Fibroblast of lung (primary cell): ENCODE results near the gene KCTD14. TPM values are rescaled to one million over a fixed set of nuclear protein-coding genes. Genes with fewer than 3 reads are reported as not detected.

Experiments
- DNase-seq, 2 donors: peaks; one replicate each; pipeline versions ENCODE4 v3.0.0 to v3.0.0-alpha.2; 2010; ENCODE audit warnings: low read depth in 2 of 2
- H2AFZ ChIP-seq: 2 replicates; pipeline ENCODE4 v1.5.1; 2012; ENCODE audit warnings: low read length, control low read depth, inconsistent platforms
- H3K27ac ChIP-seq: 2 replicates; pipeline ENCODE4 v1.5.1; 2011; ENCODE audit warnings: low read length, control low read depth; ENCODE audit not compliant: insufficient read depth
- H3K27me3 ChIP-seq: 2 replicates; pipeline ENCODE4 v1.5.1; 2011; ENCODE audit warnings: mild to moderate bottlenecking, low read length; ENCODE audit not compliant: control insufficient read depth, insufficient read depth
- H3K36me3 ChIP-seq: 2 replicates; pipeline ENCODE4 v1.5.1; 2011; ENCODE audit warnings: low read length; ENCODE audit not compliant: control insufficient read depth, insufficient read depth
- H3K4me1 ChIP-seq: 2 replicates; pipeline ENCODE4 v1.5.1; 2011; ENCODE audit warnings: low read length; ENCODE audit not compliant: control insufficient read depth, insufficient read depth; ENCODE audit errors: extremely low read depth
- H3K4me2 ChIP-seq: 2 replicates; pipeline ENCODE4 v1.5.1; 2011; ENCODE audit warnings: low read length, control low read depth; ENCODE audit not compliant: insufficient read depth; ENCODE audit errors: extremely low read depth
- H3K4me3 ChIP-seq, 4 experiments: fragments of 200-600 bp in 1 of 4; sonication (generic) in 1 of 4; replicated peaks in 1 of 4; 2 replicates each; pipeline ENCODE4 v1.5.1; 2011 to 2016; ENCODE audit warnings: low read length in 4 of 4, low read depth in 3 of 4, mild to moderate bottlenecking in 3 of 4, control low read depth in 2 of 4, inconsistent platforms in 1 of 4, mixed read lengths in 1 of 4; ENCODE audit not compliant: insufficient read depth in 1 of 4; ENCODE audit errors: control extremely low read depth in 1 of 4
- H3K79me2 ChIP-seq: 2 replicates; pipeline ENCODE4 v1.5.1; 2012; ENCODE audit warnings: mild to moderate bottlenecking, low read length, inconsistent platforms; ENCODE audit not compliant: control insufficient read depth, insufficient read depth
- H3K9ac ChIP-seq: 2 replicates; pipeline ENCODE4 v1.5.1; 2011; ENCODE audit warnings: mild to moderate bottlenecking, low read length, control low read depth; ENCODE audit not compliant: insufficient read depth
- H3K9me3 ChIP-seq: 2 replicates; pipeline ENCODE4 v1.5.1; 2012; ENCODE audit warnings: low read depth, low read length; ENCODE audit not compliant: control insufficient read depth, insufficient read depth
- H4K20me1 ChIP-seq: 2 replicates; pipeline ENCODE4 v1.5.1; 2011; ENCODE audit warnings: low read length; ENCODE audit not compliant: control insufficient read depth, insufficient read depth; ENCODE audit errors: extremely low read depth
- CTCF ChIP-seq, 2 donors: IDR thresholded peaks in 1 of 2; conservative IDR thresholded peaks in 1 of 2; 1 replicate in 1 of 2; 2 replicates in 1 of 2; pipeline ENCODE4 v1.5.1; 2011 to 2012; ENCODE audit warnings: low read length in 2 of 2, control low read depth in 1 of 2, inconsistent platforms in 1 of 2, low read depth in 1 of 2, mild to moderate bottlenecking in 1 of 2
- EZH2 ChIP-seq: IDR thresholded peaks from 2 replicates; pipeline ENCODE4 v1.5.1; 2012; ENCODE audit warnings: low read length, control low read depth, mild to moderate bottlenecking; ENCODE audit errors: missing control alignments
- polyA plus RNA-seq, 2 donors: library from polyadenylated mRNA; depleted of rRNA in 1 of 2; stranded (reverse) in 1 of 2; unstranded in 1 of 2; fragments of >200 nt; gene quantifications; 2 replicates each; pipeline ENCODE4 v1.2.1, GENCODE V29; 2011 to 2012; ENCODE audit warnings: missing spikeins in 1 of 2
- total RNA-seq: library from RNA; depleted of rRNA; stranded (reverse); fragments of >200 nt; gene quantifications from 2 replicates; pipeline ENCODE4 v1.2.1, GENCODE V29; 2014

The KCTD14 gene
- total and polyA plus RNA-seq, 2 donors (not counting 1 experiment from before 2014, with no cell fraction given) = 0.33 to 2.5 TPM

- Histone ChIP-seq H3K9me3 (no peaks in the 10 kb centered on the region), H3K79me2 (no peaks in the 10 kb centered on the region), H3K4me1 (peaks cover 16% of the 10 kb centered on the region), H3K4me3 (no peak overlapping the region), H2AFZ (no peak overlapping the region), H3K36me3 (no peaks in the 10 kb centered on the region), H3K27ac (no peak overlapping the region), H4K20me1 (no peaks in the 10 kb centered on the region), H3K27me3 (no peaks in the 10 kb centered on the region), H3K9ac (no peak overlapping the region), H3K4me2 (no peak overlapping the region)
- DNase-seq = no peak
- no peak for TF ChIP-seq CTCF (conservative IDR thresholded peaks at IDR 0.05 in 1 of 2, IDR thresholded peaks at IDR 0.05 in 1 of 2; ENCODE audit: low read depth in 1 of 2, low read length in 2 of 2)
Observed at GRCh38 chr11:78036313-78036712, 13.2 kb upstream of the KCTD14 start.

GRCh38 chr11:78034623-78035022, 11.5 kb upstream of the KCTD14 start:
- H3K27me3 ChIP-seq = no peaks in the 10 kb centered on the region
- H3K4me2 ChIP-seq = no peak overlapping the region
- no peaks in the 10 kb centered on the region for H3K36me3 ChIP-seq
- H3K4me1 ChIP-seq = peaks cover 3% of the 10 kb centered on the region
- no peak overlapping the region for H2AFZ ChIP-seq
- H3K79me2 ChIP-seq = no peaks in the 10 kb centered on the region
- no peak overlapping the region for H3K9ac ChIP-seq
- no peak overlapping the region for H3K27ac ChIP-seq
- H3K9me3 ChIP-seq = no peaks in the 10 kb centered on the region
- no peak overlapping the region for H3K4me3 ChIP-seq
- H4K20me1 ChIP-seq = no peaks in the 10 kb centered on the region
- DNase-seq = no peak
- TF ChIP-seq CTCF (conservative IDR thresholded peaks at IDR 0.05 in 1 of 2, IDR thresholded peaks at IDR 0.05 in 1 of 2; ENCODE audit: low read depth in 1 of 2, low read length in 2 of 2) (no peak), EZH2 (no peak)

- no peaks in the 10 kb centered on the region for H3K79me2 ChIP-seq
- no peaks in the 10 kb centered on the region for H3K9me3 ChIP-seq
- H4K20me1 ChIP-seq = no peaks in the 10 kb centered on the region
- no peak overlapping the region for H3K27ac ChIP-seq
- H3K36me3 ChIP-seq = no peaks in the 10 kb centered on the region
- H3K27me3 ChIP-seq = no peaks in the 10 kb centered on the region
- no peaks in the 10 kb centered on the region for H3K4me1 ChIP-seq
- no peak overlapping the region for H3K4me2 ChIP-seq
- TF ChIP-seq CTCF (conservative IDR thresholded peaks at IDR 0.05 in 1 of 2, IDR thresholded peaks at IDR 0.05 in 1 of 2; ENCODE audit: low read depth in 1 of 2, low read length in 2 of 2) = no peak
- no peak for TF ChIP-seq EZH2
- no peak overlapping the region for H2AFZ ChIP-seq
- H3K9ac ChIP-seq = no peak overlapping the region
- H3K4me3 ChIP-seq = no peak overlapping the region
- no peak for DNase-seq
Observed at GRCh38 chr11:78033040-78033439, 10.0 kb upstream of the KCTD14 start.
